HEK293T (cell line): ENCODE results near the gene ZIC2.

Source experiments
- ELF4 ChIP-seq: fragments of 450-650 bp; IDR thresholded peaks from 2 replicates; pipeline ENCODE4 v1.6.1; 2017; ENCODE audit warnings: antibody characterized with exemption
- FOXK2 ChIP-seq: fragments of 450-650 bp; IDR thresholded peaks from 2 replicates; pipeline ENCODE4 v1.6.1; 2016; ENCODE audit warnings: mild to moderate bottlenecking
- FOXM1 ChIP-seq: fragments of 450-650 bp; IDR thresholded peaks from 2 replicates; pipeline ENCODE4 v1.6.1; 2017; ENCODE audit warnings: mild to moderate bottlenecking, borderline replicate concordance
- L3MBTL2 ChIP-seq: fragments of 450-650 bp; conservative IDR thresholded peaks from 2 replicates; pipeline ENCODE4 v1.6.1; 2016; ENCODE audit warnings: mild to moderate bottlenecking
- LEF1 ChIP-seq: fragments of 450-650 bp; IDR thresholded peaks from 2 replicates; pipeline ENCODE4 v1.6.1; 2017; ENCODE audit warnings: mild to moderate bottlenecking, borderline replicate concordance
- TARDBP ChIP-seq: fragments of 450-650 bp; IDR thresholded peaks from 2 replicates; pipeline ENCODE4 v1.6.1; 2016

DNA sequence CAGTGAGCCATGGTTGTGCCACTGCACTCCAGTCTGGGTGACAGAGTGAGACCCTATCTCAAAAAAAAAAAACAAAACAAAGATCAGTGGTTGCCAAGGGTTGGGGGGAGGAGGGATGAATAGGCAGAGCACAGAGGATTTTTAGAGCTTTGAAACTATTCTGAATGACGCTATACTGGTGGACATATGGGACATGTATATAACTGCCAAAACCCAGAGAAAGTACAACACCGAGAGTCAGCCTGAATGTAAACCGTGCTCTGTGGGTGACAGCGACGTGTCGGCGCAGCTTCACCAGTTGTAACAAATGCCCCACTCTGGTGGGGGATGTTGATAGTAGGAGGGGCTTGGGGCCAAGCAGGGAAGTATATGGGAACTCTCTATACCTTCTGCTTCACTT is 42.9 kb upstream of the ZIC2 start:
- TF ChIP-seq LEF1 (no peak), ELF4 (no peak), L3MBTL2 (no peak), FOXK2 (no peak), TARDBP (no peak), FOXM1 (no peak)
